Body of pancreas (tissue), 4 donors: ENCODE data around the gene ZEB1.

ENCODE experiments used
- POLR2A ChIP-seq, 3 donors: fragments of 450-650 bp; IDR thresholded peaks; one replicate each; pipeline ENCODE4 v1.6.1; 2016; ENCODE audit warnings: antibody characterized with exemption in 3 of 3, mild to moderate bottlenecking in 2 of 3
- TF ChIP-seq, protein P1 (sequence below), 7 experiments: fragments of 450-650 bp in 4 of 7; fragments of 200-600 bp in 3 of 7; sonication (generic) in 3 of 7; IDR thresholded peaks; one replicate each; pipeline ENCODE4 v1.5.1; 2016 to 2019; ENCODE audit warnings: antibody characterized with exemption in 7 of 7

DNA sequence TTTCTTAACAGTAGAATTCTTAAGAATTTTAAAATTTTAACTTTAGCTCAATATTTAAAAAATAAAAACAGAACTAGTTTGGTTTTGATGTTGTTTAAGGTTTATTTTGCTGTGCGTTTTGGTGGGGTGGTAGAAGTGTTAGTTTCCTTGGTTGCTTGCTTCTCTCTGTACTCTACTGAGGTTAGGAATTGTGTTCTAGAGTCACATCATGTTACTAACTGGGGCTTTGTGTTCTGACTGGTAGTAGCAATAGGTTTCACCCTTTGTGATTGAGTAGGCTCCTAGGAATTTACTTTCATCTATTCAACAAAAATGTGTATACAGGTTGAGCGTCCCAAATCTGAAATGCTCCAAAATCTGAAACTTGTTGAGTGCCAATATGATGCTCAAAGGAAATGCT is 99.5 kb downstream of the ZEB1 start:
- TF ChIP-seq POLR2A (IDR thresholded peaks at IDR 0.05): no peak
- TF ChIP-seq, protein P1, sequence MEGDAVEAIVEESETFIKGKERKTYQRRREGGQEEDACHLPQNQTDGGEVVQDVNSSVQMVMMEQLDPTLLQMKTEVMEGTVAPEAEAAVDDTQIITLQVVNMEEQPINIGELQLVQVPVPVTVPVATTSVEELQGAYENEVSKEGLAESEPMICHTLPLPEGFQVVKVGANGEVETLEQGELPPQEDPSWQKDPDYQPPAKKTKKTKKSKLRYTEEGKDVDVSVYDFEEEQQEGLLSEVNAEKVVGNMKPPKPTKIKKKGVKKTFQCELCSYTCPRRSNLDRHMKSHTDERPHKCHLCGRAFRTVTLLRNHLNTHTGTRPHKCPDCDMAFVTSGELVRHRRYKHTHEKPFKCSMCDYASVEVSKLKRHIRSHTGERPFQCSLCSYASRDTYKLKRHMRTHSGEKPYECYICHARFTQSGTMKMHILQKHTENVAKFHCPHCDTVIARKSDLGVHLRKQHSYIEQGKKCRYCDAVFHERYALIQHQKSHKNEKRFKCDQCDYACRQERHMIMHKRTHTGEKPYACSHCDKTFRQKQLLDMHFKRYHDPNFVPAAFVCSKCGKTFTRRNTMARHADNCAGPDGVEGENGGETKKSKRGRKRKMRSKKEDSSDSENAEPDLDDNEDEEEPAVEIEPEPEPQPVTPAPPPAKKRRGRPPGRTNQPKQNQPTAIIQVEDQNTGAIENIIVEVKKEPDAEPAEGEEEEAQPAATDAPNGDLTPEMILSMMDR (IDR thresholded peaks at IDR 0.05): no peak
